GM12878 (cell line): ENCODE data around the gene DBR1. TPM values are rescaled to one million over a fixed set of nuclear protein-coding genes. Genes with fewer than 3 reads are reported as not detected.

ENCODE experiments used
- ATAC-seq: fragments of 200-7000 bp; cut with Tn5 transposase; 3 replicates; pipeline ENCODE4 v1.9.1; 2020; ENCODE audit warnings: mild to moderate bottlenecking, moderate library complexity
- BruUV-seq: library from RNA; stranded (reverse); fragments of 400-500 nt; replicated peaks from 2 replicates; lab custom pipeline; 2021; lab: Mats Ljungman, UMichigan
- CTCF ChIA-PET: fragments of 300-600 bp; sonication (Branson Sonifier 250); formaldehyde crosslinking; extraction: SDS; loops from one replicate; lab custom pipeline; 2021; ENCODE audit warnings: inconsistent platforms; lab: Yijun Ruan, JAX
- POLR2A ChIA-PET: fragments of 350-600 bp; formaldehyde crosslinking; extraction: SDS; loops from one replicate; lab custom pipeline; 2021; ENCODE audit warnings: inconsistent platforms; lab: Charles Lee
- RAD21 ChIA-PET: fragments of 300-600 bp; sonication (Branson Sonifier 250); formaldehyde crosslinking; loops from one replicate; lab custom pipeline; 2023; ENCODE audit warnings: antibody characterized with exemption; ENCODE audit not compliant: unreplicated experiment; lab: Charles Lee
- SMC1A ChIA-PET: fragments of 300-600 bp; sonication (Branson Sonifier 250); formaldehyde crosslinking; loops from one replicate; lab custom pipeline; 2023; ENCODE audit not compliant: unreplicated experiment, uncharacterized antibody; lab: Charles Lee
- DNase-seq: peaks from one replicate; pipeline ENCODE4 v3.0.0-alpha.2; 2011; ENCODE audit warnings: low read depth, low spot score
- FAIRE-seq: peaks from 3 replicates; lab custom pipeline; 2011; peaks lifted over from hg19 to GRCh38; lab: Jason Lieb, UNC
- H2AFZ ChIP-seq: 2 replicates; pipeline ENCODE4 v1.6.0; 2011; ENCODE audit warnings: low read depth, low read length, control low read depth; ENCODE audit not compliant: control insufficient read depth
- H3K27ac ChIP-seq: 2 replicates; pipeline ENCODE4 v1.5.1; 2011; ENCODE audit warnings: control low read depth; ENCODE audit not compliant: control insufficient read depth, insufficient read depth
- H3K27me3 ChIP-seq, 2 experiments: replicated peaks in 1 of 2; 2 replicates each; pipeline versions ENCODE4 v1.6.0 to v1.6.1; 2011; ENCODE audit warnings: low read length in 1 of 2; ENCODE audit not compliant: control insufficient read depth in 2 of 2, insufficient read depth in 2 of 2
- H3K36me3 ChIP-seq, 2 experiments: 2 replicates each; pipeline ENCODE4 v1.5.1; 2011; ENCODE audit warnings: low read length in 1 of 2; ENCODE audit not compliant: control insufficient read depth in 2 of 2, insufficient read depth in 2 of 2
- H3K4me1 ChIP-seq: 2 replicates; pipeline ENCODE4 v1.6.1; 2011; ENCODE audit warnings: mild to moderate bottlenecking, low read length, moderate library complexity, mixed read lengths; ENCODE audit not compliant: control insufficient read depth, insufficient read depth
- H3K4me2 ChIP-seq: 2 replicates; pipeline ENCODE4 v1.6.0; 2011; ENCODE audit warnings: control low read depth; ENCODE audit not compliant: control insufficient read depth, insufficient read depth
- H3K4me3 ChIP-seq: fragments of 200-600 bp; sonication (generic); 2 replicates; pipeline ENCODE4 v1.5.1; 2016
- H3K79me2 ChIP-seq: 2 replicates; pipeline ENCODE4 v1.6.0; 2011; ENCODE audit warnings: low read length; ENCODE audit not compliant: control insufficient read depth, insufficient read depth
- H3K9ac ChIP-seq: 2 replicates; pipeline ENCODE4 v1.8.0; 2011; ENCODE audit warnings: low read length, control low read depth, mixed read lengths; ENCODE audit not compliant: control insufficient read depth, insufficient read depth
- H3K9me3 ChIP-seq: replicated peaks from 3 replicates; pipeline ENCODE4 v1.5.1; 2011; ENCODE audit warnings: mild to moderate bottlenecking, low read length; ENCODE audit not compliant: control insufficient read depth, insufficient read depth
- H4K20me1 ChIP-seq: 2 replicates; pipeline ENCODE4 v1.6.0; 2011; ENCODE audit not compliant: control insufficient read depth, insufficient read depth
- ATF7 ChIP-seq: fragments of 450-650 bp; IDR thresholded peaks from 2 replicates; pipeline ENCODE4 v1.6.1; 2016; ENCODE audit warnings: low read depth, mild to moderate bottlenecking
- HCFC1 ChIP-seq: fragments of 150-350 bp; IDR thresholded peaks from 2 replicates; pipeline ENCODE4 v1.6.1; 2014; ENCODE audit warnings: low read length
- JUNB ChIP-seq: IDR thresholded peaks from 2 replicates; pipeline ENCODE4 v1.6.1; 2016; ENCODE audit warnings: antibody characterized with exemption, mild to moderate bottlenecking
- KDM1A ChIP-seq: fragments of 200-600 bp; sonication (generic); IDR thresholded peaks from 2 replicates; pipeline ENCODE4 v1.6.1; 2016; ENCODE audit warnings: borderline replicate concordance
- MTA3 ChIP-seq: IDR thresholded peaks from 2 replicates; pipeline ENCODE4 v1.6.1; 2012; ENCODE audit warnings: low read length, inconsistent platforms, borderline replicate concordance
- NBN ChIP-seq: fragments of 450-650 bp; IDR thresholded peaks from 2 replicates; pipeline ENCODE4 v1.6.1; 2016
- NFIC ChIP-seq: IDR thresholded peaks from 2 replicates; pipeline ENCODE4 v1.6.1; 2012; ENCODE audit warnings: low read depth, mild to moderate bottlenecking, inconsistent platforms, low read length, moderate library complexity
- NFYA ChIP-seq: IDR thresholded peaks from 2 replicates; pipeline ENCODE4 v1.6.1; 2011; ENCODE audit warnings: low read depth, mild to moderate bottlenecking, low read length, improper control_type of control experiment, borderline replicate concordance
- PAX5 ChIP-seq: IDR thresholded peaks from 2 replicates; pipeline ENCODE4 v1.6.1; 2011; ENCODE audit warnings: low read depth, low read length, borderline replicate concordance
- PKNOX1 ChIP-seq: fragments of 450-650 bp; IDR thresholded peaks from 2 replicates; pipeline ENCODE4 v1.6.1; 2016; ENCODE audit warnings: mild to moderate bottlenecking
- RBBP5 ChIP-seq: fragments of 200-600 bp; sonication (generic); conservative IDR thresholded peaks from 2 replicates; pipeline ENCODE4 v1.6.1; 2016
- SMC3 ChIP-seq: IDR thresholded peaks from 2 replicates; pipeline ENCODE4 v1.6.1; 2011; ENCODE audit warnings: low read length, improper control_type of control experiment, borderline replicate concordance
- USF2 ChIP-seq: IDR thresholded peaks from 2 replicates; pipeline ENCODE4 v1.6.1; 2011; ENCODE audit warnings: low read depth, low read length, improper control_type of control experiment, borderline replicate concordance
- YY1 ChIP-seq: IDR thresholded peaks from 2 replicates; pipeline ENCODE4 v1.6.1; 2011; ENCODE audit warnings: low read depth, mild to moderate bottlenecking, low read length
- ZBTB11 ChIP-seq: fragments of 450-650 bp; formaldehyde crosslinking; IDR thresholded peaks from 2 replicates; pipeline ENCODE4 v1.5.0; 2022; ENCODE audit warnings: mild to moderate bottlenecking, missing genetic modification characterization
- WGBS: methylation state at CpG from one replicate; pipeline ENCODE4 v1.1.6; 2016; ENCODE audit warnings: low lambda C conversion rate; ENCODE audit not compliant: insufficient replicate concordance, insufficient coverage; ENCODE audit errors: missing lambda C conversion rate; 5-methylcytosine and 5-hydroxymethylcytosine counted together
- in situ Hi-C: fragments of 300-500 bp; cut with MboI; formaldehyde crosslinking; loops from 9 replicates; pipeline ENCODE4 v1.14.3; 2018; ENCODE audit warnings: mixed read lengths
- intact Hi-C: fragments of 100-400 bp; cut with micrococcal nuclease; formaldehyde crosslinking; loops from one replicate; pipeline ENCODE4 v1.14.2; 2022; ENCODE audit not compliant: unreplicated experiment
- polyA plus RNA-seq, 11 experiments: library from polyadenylated mRNA; depleted of rRNA in 4 of 11; unstranded in 6 of 11; stranded (reverse) in 5 of 11; fragments of >200 nt; fragmentation: Nextera tagmentation in 4 of 11; fragmentation: Illumina TruSeq in 1 of 11; extraction: Ambion mirVana in 4 of 11; extraction: Trizol in 1 of 11; gene quantifications; 1 replicate in 1 of 11; 2 replicates in 10 of 11; pipeline versions ENCODE4 v1.2.1 to v1.2.3, GENCODE V29; 2011 to 2016; ENCODE audit warnings: inconsistent platforms in 2 of 11, missing spikeins in 2 of 11, low read depth in 1 of 11
- total RNA-seq, 4 experiments: library from RNA; depleted of rRNA in 3 of 4; stranded (reverse); fragments of >200 nt in 3 of 4; fragmentation: Illumina TruSeq in 1 of 4; extraction: Trizol in 1 of 4; gene quantifications; 2 replicates each; pipeline versions ENCODE4 v1.2.1 to v1.2.3, GENCODE V29; 2013 to 2021
- TF ChIP-seq, protein P1 (sequence below): fragments of 450-650 bp; IDR thresholded peaks from 2 replicates; pipeline ENCODE4 v1.6.1; 2017; ENCODE audit warnings: borderline replicate concordance
- TF ChIP-seq, protein P2 (sequence below), 3 experiments: IDR thresholded peaks in 2 of 3; conservative IDR thresholded peaks in 1 of 3; 2 replicates each; pipeline ENCODE4 v1.5.1; 2011; ENCODE audit warnings: low read depth in 3 of 3, low read length in 3 of 3, mild to moderate bottlenecking in 3 of 3, control low read depth in 2 of 3, moderate library complexity in 2 of 3, inconsistent platforms in 1 of 3, mixed read lengths in 1 of 3; ENCODE audit not compliant: control insufficient read depth in 2 of 3, insufficient read depth in 1 of 3; ENCODE audit errors: extremely low read depth in 1 of 3

Gene DBR1
- total and polyA plus RNA-seq, 10 of the 15 experiments (the other 5 are each of a cell fraction or from before 2014, with no cell fraction given) = 4.1 to 17.3 (median 15.8) TPM

DNA sequence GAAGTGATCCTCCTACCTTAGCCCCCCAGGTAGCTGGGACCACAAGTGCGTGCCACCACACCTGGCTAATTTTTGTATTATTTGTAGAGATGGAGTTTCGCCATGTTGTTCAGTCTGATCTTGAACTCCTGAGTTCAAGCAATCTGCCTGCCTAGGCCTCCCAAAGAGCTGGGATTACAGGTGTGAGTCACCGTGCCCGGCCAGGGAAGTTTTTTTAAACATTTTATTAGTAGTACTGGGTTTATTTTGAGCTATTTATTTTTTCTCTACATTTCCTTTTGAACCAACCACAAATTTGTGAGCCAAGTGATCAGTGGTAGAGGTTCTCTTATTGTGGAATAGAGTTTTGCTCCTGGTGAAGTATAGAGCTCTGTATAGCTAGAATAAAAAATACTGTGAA is 46.1 kb upstream of the DBR1 start:
- ChIA-PET POLR2A (no interaction called here), CTCF (interaction anchor here (0.9 to 1.1 kb wide), 2 partner anchors 9 to 16 kb away, joined by 3 to 6 read pairs; no protein-coding TSS in a partner anchor), RAD21 (no interaction called here), SMC1A (interaction anchor here (1.2 kb wide), 2 partner anchors 33 to 46 kb away, joined by 3 read pairs; partner anchors contain the start of gene DBR1)
- no peak for FAIRE-seq
- Histone ChIP-seq H4K20me1 (no peaks in the 10 kb centered on the region), H3K9ac (no peak overlapping the region), H3K4me2 (no peak overlapping the region), H3K4me3 (no peak overlapping the region), H3K9me3 (no peaks in the 10 kb centered on the region), H3K4me1 (no peaks in the 10 kb centered on the region), H3K27ac (no peak overlapping the region), H2AFZ (no peak overlapping the region), H3K36me3 (peaks cover 6 to 7% of the 10 kb centered on the region in 2 experiments), H3K79me2 (peaks cover 1% of the 10 kb centered on the region; the same call in 1 of the 2 replicates), H3K27me3 (no peaks in the 10 kb centered on the region)
- no peak for ATAC-seq
- no peak for DNase-seq
- WGBS = 94% methylated on average over 4 of the region's 4 CpGs
- no TSS peak for BruUV-seq
- intact Hi-C loops = no loop called here
- in situ Hi-C loops = no loop called here
- TF ChIP-seq NFIC = no peak
- TF ChIP-seq JUNB = no peak
- TF ChIP-seq KDM1A = no peak
- TF ChIP-seq ZBTB11 (CRISPR knock-in tag) = no peak
- TF ChIP-seq, protein P1, sequence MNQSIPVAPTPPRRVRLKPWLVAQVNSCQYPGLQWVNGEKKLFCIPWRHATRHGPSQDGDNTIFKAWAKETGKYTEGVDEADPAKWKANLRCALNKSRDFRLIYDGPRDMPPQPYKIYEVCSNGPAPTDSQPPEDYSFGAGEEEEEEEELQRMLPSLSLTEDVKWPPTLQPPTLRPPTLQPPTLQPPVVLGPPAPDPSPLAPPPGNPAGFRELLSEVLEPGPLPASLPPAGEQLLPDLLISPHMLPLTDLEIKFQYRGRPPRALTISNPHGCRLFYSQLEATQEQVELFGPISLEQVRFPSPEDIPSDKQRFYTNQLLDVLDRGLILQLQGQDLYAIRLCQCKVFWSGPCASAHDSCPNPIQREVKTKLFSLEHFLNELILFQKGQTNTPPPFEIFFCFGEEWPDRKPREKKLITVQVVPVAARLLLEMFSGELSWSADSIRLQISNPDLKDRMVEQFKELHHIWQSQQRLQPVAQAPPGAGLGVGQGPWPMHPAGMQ = no peak
- TF ChIP-seq USF2 = no peak
- no peak for TF ChIP-seq HCFC1
- TF ChIP-seq ATF7 = no peak
- TF ChIP-seq, protein P2, sequence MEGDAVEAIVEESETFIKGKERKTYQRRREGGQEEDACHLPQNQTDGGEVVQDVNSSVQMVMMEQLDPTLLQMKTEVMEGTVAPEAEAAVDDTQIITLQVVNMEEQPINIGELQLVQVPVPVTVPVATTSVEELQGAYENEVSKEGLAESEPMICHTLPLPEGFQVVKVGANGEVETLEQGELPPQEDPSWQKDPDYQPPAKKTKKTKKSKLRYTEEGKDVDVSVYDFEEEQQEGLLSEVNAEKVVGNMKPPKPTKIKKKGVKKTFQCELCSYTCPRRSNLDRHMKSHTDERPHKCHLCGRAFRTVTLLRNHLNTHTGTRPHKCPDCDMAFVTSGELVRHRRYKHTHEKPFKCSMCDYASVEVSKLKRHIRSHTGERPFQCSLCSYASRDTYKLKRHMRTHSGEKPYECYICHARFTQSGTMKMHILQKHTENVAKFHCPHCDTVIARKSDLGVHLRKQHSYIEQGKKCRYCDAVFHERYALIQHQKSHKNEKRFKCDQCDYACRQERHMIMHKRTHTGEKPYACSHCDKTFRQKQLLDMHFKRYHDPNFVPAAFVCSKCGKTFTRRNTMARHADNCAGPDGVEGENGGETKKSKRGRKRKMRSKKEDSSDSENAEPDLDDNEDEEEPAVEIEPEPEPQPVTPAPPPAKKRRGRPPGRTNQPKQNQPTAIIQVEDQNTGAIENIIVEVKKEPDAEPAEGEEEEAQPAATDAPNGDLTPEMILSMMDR (IDR thresholded peaks at IDR 0.05 in 2 of 3, conservative IDR thresholded peaks at IDR 0.05 in 1 of 3; ENCODE audit: control insufficient read depth in 2 of 3, extremely low read depth in 1 of 3, insufficient read depth in 1 of 3, low read depth in 3 of 3, low read length in 3 of 3) = no peak
- no peak for TF ChIP-seq RBBP5
- TF ChIP-seq YY1 = no peak
- TF ChIP-seq PKNOX1 = no peak
- TF ChIP-seq SMC3 = no peak
- TF ChIP-seq PAX5 = no peak
- no peak for TF ChIP-seq MTA3
- TF ChIP-seq NFYA = no peak
- no peak for TF ChIP-seq NBN
